Measurements from ENCODE around the gene DHDH. TPM values are rescaled to one million over a fixed set of nuclear protein-coding genes. Genes with fewer than 3 reads are reported as not detected.

DHDH gene
- total RNA-seq, 2 donors from 2014 or later, result 0.44 to 2.3 TPM

DNA sequence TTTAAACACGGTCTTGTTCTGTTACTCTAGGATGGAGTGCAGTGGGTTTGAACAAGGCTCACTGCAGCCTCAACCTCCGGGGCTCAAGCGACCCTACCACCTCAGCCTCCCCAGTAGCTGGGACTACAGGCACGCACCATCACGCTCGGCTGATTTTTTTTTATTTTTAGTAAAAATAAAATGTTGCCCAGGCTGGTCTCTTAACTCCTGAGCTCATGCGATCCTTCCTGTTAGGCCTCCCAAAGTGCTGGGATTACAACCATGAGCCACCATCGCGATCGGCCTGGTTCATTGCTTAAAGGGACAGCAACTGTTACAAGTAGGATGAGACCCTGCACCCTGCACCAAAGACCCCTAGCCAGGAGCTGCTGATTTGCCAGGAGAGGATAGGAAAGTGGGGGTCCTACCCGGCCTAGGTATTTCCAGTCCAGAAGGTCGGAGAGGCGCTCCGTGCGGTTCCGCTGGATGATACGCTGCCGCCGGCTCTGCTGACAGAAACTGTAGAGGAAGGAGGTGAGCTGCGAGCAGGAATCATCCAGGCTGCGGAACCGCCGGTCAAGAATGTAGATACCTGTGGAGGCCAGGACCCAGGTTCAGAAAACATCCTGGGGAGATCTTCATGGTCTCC is 36.8 kb downstream of the DHDH start:
- Histone ChIP-seq H3K9ac (ENCODE audit: extremely low read depth, low read length, poor library complexity, severe bottlenecking) (no peak overlapping the region), H3K9me3 (ENCODE audit: control insufficient read depth, low read length) (no peaks in the 10 kb centered on the region), H3K27ac (ENCODE audit: low read depth, low read length) (no peak overlapping the region), H3K36me3 (ENCODE audit: control insufficient read depth, insufficient read depth, low read length) (peaks cover 68% of the 10 kb centered on the region), H3K27me3 (ENCODE audit: control insufficient read depth, insufficient read depth, low read length, poor library complexity, severe bottlenecking) (no peaks in the 10 kb centered on the region), H3K4me3 (ENCODE audit: low read length) (no peak overlapping the region), H3K4me1 (ENCODE audit: control insufficient read depth, insufficient read depth, low read length) (no peaks in the 10 kb centered on the region)
- 94 to 99% methylated on average over 17 to 23 of the region's 23 CpGs for WGBS, 2 experiments (ENCODE audit: insufficient coverage in 1 of 2, insufficient read length in 1 of 2)
- Mint-ChIP-seq H3K27ac (no peak overlapping the region), H3K4me3 (no peak overlapping the region), H3K27me3 (ENCODE audit: insufficient read depth) (peaks cover 2% of the 10 kb centered on the region), H3K4me1 (peaks cover 2% of the 10 kb centered on the region), H3K9me3 (no peaks in the 10 kb centered on the region), H3K36me3 (ENCODE audit: low read depth) (peaks cover 65% of the 10 kb centered on the region)
- TF ChIP-seq, protein P1, sequence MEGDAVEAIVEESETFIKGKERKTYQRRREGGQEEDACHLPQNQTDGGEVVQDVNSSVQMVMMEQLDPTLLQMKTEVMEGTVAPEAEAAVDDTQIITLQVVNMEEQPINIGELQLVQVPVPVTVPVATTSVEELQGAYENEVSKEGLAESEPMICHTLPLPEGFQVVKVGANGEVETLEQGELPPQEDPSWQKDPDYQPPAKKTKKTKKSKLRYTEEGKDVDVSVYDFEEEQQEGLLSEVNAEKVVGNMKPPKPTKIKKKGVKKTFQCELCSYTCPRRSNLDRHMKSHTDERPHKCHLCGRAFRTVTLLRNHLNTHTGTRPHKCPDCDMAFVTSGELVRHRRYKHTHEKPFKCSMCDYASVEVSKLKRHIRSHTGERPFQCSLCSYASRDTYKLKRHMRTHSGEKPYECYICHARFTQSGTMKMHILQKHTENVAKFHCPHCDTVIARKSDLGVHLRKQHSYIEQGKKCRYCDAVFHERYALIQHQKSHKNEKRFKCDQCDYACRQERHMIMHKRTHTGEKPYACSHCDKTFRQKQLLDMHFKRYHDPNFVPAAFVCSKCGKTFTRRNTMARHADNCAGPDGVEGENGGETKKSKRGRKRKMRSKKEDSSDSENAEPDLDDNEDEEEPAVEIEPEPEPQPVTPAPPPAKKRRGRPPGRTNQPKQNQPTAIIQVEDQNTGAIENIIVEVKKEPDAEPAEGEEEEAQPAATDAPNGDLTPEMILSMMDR (conservative IDR thresholded peaks at IDR 0.05), result no peak
- no peak for DNase-seq

DNA sequence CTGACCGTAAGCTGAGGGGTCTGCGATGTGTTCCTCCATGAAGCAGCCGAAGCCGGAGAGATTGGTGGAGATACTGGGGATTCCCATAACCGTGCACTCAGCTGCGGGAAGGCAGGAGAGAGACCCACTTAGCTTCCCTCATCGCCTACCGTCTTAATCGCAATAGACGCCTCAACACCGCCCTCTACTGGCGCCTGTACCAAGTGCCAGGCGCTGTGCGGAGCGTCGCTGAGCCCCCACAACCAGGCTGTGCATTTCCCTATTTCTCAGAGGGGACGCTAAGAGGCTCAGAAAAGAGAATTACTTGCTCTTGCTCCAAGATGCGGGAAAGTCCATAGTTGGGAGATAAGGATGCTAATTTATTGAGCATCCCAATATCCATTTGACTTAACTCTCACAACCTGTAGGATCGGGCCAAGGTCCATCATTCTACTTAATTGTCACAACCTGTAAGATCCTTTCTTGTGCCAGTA is 37.5 kb downstream of the DHDH start:
- Histone ChIP-seq H3K27me3 (ENCODE audit: control insufficient read depth, insufficient read depth, low read length, poor library complexity, severe bottlenecking) (no peaks in the 10 kb centered on the region), H3K4me3 (ENCODE audit: low read length) (no peak overlapping the region), H3K9me3 (ENCODE audit: control insufficient read depth, low read length) (no peaks in the 10 kb centered on the region), H3K9ac (ENCODE audit: extremely low read depth, low read length, poor library complexity, severe bottlenecking) (no peak overlapping the region), H3K36me3 (ENCODE audit: control insufficient read depth, insufficient read depth, low read length) (peaks cover 70% of the 10 kb centered on the region), H3K27ac (ENCODE audit: low read depth, low read length) (no peak overlapping the region), H3K4me1 (ENCODE audit: control insufficient read depth, insufficient read depth, low read length) (no peaks in the 10 kb centered on the region)
- no peaks in the 10 kb centered on the region for H3K9me3 Mint-ChIP-seq
- 34 to 60% methylated on average over 8 to 19 of the region's 19 CpGs for WGBS, 2 experiments (ENCODE audit: insufficient coverage in 1 of 2, insufficient read length in 1 of 2)
- H3K27ac Mint-ChIP-seq, result peak overlapping the region; percentile 75
- peaks cover 61% of the 10 kb centered on the region for H3K36me3 Mint-ChIP-seq (ENCODE audit: low read depth)
- H3K4me1 Mint-ChIP-seq, result peaks cover 2% of the 10 kb centered on the region
- H3K4me3 Mint-ChIP-seq, result no peak overlapping the region
- H3K27me3 Mint-ChIP-seq (ENCODE audit: insufficient read depth), result no peaks in the 10 kb centered on the region
- peak; percentile 96 for DNase-seq
- TF ChIP-seq, protein P1 (conservative IDR thresholded peaks at IDR 0.05), result peak; percentile 97

DNA sequence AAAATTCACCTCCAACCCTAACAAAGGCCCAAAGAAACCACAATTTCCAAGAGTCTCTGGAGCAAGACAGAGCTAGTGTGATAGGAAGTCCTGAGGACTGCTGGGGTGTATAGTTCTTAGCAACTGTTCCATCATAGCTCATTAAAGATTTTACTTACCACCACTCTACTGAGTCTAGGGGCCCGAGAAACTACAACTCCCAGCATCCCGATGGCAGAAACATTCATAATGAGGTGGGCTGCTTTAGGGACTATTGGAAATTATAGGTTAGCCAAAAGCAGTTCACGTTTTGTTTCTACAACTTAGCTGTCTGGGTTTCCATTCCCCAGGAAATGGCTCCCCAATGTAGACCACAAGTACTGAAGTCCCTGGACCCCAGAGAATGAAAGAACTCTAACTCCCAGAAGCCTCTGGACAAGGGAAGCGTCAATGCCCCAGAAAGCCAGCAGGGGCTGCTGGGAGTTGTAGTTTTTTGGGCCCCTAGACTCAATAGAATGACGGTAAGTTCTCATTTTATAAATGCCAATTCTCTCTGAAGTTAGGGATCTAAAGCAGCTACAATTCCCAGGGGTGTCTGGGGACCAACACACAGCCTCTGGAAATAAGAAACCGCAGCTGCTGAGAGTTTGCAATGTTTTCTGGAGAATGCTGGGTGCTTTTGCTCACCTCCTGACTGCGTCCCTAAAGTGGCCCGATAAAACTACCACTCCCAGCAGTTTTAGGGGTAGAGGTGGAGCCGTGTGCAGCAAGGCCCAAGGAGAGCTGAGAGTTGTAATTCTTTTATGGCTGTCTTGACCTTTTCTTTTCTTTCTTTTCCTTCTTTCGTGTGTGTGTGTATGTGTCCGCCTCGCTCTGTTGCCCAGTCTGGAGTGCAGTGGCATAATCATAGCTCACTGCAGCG is 42.7 kb downstream of the DHDH start:
- Histone ChIP-seq H3K27ac (ENCODE audit: low read depth, low read length) (no peak overlapping the region), H3K4me1 (ENCODE audit: control insufficient read depth, insufficient read depth, low read length) (no peaks in the 10 kb centered on the region), H3K9me3 (ENCODE audit: control insufficient read depth, low read length) (no peaks in the 10 kb centered on the region), H3K27me3 (ENCODE audit: control insufficient read depth, insufficient read depth, low read length, poor library complexity, severe bottlenecking) (no peaks in the 10 kb centered on the region), H3K9ac (ENCODE audit: extremely low read depth, low read length, poor library complexity, severe bottlenecking) (no peak overlapping the region), H3K36me3 (ENCODE audit: control insufficient read depth, insufficient read depth, low read length) (peaks cover 43% of the 10 kb centered on the region), H3K4me3 (ENCODE audit: low read length) (no peak overlapping the region)
- no peak overlapping the region for H3K27ac Mint-ChIP-seq
- TF ChIP-seq, protein P1 (conservative IDR thresholded peaks at IDR 0.05), result peak; percentile 17
- H3K36me3 Mint-ChIP-seq (ENCODE audit: low read depth), result peaks cover 50% of the 10 kb centered on the region
- H3K27me3 Mint-ChIP-seq (ENCODE audit: insufficient read depth), result no peaks in the 10 kb centered on the region
- H3K4me3 Mint-ChIP-seq, result no peak overlapping the region
- WGBS, 2 experiments (ENCODE audit: insufficient coverage in 1 of 2, insufficient read length in 1 of 2), result 91 to 95% methylated on average over 9 to 13 of the region's 13 CpGs
- peak; percentile 82 for DNase-seq
- no peaks in the 10 kb centered on the region for H3K4me1 Mint-ChIP-seq
- H3K9me3 Mint-ChIP-seq, result no peaks in the 10 kb centered on the region

Data from endodermal cell (in vitro differentiated cells).